Measurements from ENCODE around the gene PARD3B.
A peak's percentile ranks its signal among the peaks of the same experiment; 100 is the strongest.

PARD3B gene

DNA sequence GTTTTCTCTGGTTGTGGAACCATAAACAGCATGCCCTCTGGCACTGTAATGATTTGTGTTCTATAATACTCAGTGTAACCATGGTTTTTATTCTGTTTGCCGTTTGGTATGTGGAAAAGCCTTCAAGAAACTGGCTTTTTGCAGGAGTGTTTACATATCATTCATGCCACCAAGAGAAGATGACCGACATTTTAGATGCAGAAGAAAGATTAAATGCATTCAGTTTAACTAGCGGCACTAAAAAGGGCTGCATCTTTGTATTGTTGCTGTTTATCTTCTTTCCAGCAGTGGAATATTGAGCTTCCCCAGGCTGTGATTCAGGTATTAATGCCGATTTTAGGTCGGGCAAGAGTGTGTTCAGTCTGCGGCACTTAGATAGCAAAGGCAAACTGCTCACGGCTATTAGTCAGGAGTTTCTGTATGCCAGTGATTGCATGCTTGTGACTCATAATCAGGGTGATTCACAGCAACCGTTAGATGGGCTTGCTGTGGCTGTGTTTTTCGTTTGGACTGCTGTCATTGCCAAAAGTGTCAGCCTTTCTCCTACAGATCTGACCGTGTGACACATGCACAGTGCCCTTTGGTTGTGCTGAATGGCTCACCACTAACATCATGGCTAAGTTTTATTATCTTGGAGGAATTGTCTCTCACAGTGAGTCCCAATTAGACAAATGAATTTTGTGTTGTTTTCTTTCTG is 479.7 kb downstream of the PARD3B start:
- H3K4me3 ChIP-seq (ENCODE audit: low read length), result peak overlapping the region; percentile 5
- peak; percentile 97 for DNase-seq (ENCODE audit: low read depth)
- TF ChIP-seq, protein P1, sequence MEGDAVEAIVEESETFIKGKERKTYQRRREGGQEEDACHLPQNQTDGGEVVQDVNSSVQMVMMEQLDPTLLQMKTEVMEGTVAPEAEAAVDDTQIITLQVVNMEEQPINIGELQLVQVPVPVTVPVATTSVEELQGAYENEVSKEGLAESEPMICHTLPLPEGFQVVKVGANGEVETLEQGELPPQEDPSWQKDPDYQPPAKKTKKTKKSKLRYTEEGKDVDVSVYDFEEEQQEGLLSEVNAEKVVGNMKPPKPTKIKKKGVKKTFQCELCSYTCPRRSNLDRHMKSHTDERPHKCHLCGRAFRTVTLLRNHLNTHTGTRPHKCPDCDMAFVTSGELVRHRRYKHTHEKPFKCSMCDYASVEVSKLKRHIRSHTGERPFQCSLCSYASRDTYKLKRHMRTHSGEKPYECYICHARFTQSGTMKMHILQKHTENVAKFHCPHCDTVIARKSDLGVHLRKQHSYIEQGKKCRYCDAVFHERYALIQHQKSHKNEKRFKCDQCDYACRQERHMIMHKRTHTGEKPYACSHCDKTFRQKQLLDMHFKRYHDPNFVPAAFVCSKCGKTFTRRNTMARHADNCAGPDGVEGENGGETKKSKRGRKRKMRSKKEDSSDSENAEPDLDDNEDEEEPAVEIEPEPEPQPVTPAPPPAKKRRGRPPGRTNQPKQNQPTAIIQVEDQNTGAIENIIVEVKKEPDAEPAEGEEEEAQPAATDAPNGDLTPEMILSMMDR (conservative IDR thresholded peaks at IDR 0.05; ENCODE audit: low read depth, low read length), result no peak

DNA sequence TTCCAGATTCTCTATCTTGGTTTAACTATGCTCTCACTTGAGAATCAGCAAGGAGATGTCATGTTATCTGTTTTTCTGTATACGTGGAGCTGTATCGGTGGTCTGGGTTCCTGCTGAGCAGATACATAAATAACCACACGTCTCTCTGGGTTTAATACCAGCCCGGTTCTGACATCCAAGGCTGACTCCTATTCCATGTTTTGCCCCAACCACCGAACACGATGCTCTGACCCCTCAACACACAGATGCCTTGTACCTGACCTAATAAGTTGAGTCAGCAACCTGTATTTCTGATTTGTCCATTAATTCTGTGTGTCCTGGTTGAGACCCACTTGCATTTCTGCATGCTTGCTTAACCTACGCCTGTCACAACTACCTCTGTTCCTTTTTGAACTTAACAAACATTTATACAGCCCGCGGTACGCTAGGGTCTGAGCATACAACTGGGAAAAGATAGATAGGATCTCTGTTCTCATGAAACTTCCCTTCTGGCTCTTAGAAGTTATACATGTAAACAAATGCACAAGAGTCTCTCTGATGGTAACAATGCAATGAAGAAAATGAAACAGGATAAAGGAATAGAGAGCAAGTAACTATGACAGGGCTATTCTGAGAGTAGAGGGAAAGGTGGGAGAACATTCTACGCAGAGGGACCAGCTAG is 480.4 kb downstream of the PARD3B start:
- TF ChIP-seq, protein P1 (conservative IDR thresholded peaks at IDR 0.05; ENCODE audit: low read depth, low read length), result no peak
- no peak overlapping the region for H3K4me3 ChIP-seq (ENCODE audit: low read length)
- DNase-seq (ENCODE audit: low read depth), result no peak

DNA sequence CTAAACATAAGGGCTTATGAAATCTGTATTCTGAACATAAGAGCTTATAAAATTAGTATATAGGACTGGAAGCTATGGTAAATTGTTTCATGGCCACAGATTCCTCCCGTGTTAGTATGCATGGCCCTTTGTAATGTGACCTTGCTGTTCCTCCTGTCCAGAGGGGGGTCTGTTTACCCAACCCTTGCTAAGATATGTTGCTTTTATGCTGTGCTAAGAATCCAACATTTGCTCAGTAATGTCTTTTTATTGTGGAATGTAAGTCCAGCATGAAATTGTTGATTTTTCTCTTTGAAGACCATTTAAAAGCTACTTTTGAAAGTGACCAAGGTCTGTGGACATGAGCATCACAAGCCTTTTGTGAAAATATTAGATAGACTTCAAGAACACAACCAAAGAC is 485.4 kb downstream of the PARD3B start:
- no peak overlapping the region for H3K4me3 ChIP-seq (ENCODE audit: low read length)
- DNase-seq (ENCODE audit: low read depth), result no peak
- TF ChIP-seq, protein P1 (conservative IDR thresholded peaks at IDR 0.05; ENCODE audit: low read depth, low read length), result no peak

DNA sequence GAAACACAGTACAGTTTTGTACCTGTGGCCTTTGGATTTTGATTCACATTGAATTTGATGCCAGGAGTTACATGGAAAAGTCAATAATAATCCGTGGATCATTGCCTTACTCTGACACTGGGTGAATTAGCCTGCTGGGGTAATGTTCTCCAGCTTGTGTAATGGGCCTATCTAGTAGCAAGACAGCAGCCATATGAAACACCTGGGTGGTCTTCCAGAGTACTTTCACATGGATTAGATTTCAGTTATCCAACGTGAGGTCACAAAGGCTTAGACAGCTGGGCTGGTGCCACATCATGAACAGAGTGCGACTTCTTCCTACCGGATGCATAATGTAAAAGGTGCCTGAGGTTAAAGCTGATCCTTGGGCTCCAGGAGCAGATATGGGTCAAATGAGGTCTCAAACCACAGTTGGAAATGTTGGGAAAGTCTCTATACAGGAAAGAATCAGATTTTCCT is 486.8 kb downstream of the PARD3B start:
- DNase-seq (ENCODE audit: low read depth), result no peak
- TF ChIP-seq, protein P1 (conservative IDR thresholded peaks at IDR 0.05; ENCODE audit: low read depth, low read length), result no peak
- no peak overlapping the region for H3K4me3 ChIP-seq (ENCODE audit: low read length)

DNA sequence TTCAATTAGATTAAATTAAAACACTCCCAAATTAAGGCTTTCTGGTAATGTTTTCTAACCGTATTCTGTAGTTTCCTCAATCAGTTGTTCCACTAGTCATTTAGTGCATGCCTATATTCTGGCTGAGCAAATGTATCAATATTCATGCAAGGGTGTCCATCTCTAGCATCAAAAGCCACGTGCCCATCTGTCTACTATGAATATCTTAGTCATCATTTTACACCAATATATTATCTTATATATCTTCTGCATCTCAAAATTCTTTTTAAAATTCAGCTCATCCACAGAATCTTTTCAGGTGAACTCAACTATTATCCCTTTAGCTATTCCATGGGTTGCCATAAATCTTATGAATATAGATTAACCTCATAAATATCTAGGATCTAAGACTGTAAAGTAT is 488.2 kb downstream of the PARD3B start:
- no peak overlapping the region for H3K4me3 ChIP-seq (ENCODE audit: low read length)
- no peak for DNase-seq (ENCODE audit: low read depth)
- TF ChIP-seq, protein P1 (conservative IDR thresholded peaks at IDR 0.05; ENCODE audit: low read depth, low read length), result no peak

DNA sequence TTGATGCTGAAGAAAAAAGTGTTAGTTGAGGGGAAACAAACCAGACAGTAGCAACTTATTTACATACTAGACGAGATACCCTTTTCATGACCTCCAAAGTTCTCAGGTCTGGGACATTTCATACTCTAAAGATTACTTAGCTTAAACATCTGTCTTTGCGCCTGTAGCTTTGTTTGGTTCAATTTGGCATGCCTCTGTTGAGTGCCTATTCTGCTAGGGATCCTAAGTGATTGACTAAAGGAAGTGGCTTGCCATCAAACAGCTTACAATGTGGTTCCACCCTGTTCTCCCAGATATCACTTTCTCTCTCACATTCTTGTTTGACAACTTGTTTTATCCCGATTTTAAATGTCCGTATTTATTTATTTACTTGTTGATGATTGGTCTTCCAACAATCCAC is 488.8 kb downstream of the PARD3B start:
- H3K4me3 ChIP-seq (ENCODE audit: low read length), result no peak overlapping the region
- TF ChIP-seq, protein P1 (conservative IDR thresholded peaks at IDR 0.05; ENCODE audit: low read depth, low read length), result no peak
- DNase-seq (ENCODE audit: low read depth), result no peak

DNA sequence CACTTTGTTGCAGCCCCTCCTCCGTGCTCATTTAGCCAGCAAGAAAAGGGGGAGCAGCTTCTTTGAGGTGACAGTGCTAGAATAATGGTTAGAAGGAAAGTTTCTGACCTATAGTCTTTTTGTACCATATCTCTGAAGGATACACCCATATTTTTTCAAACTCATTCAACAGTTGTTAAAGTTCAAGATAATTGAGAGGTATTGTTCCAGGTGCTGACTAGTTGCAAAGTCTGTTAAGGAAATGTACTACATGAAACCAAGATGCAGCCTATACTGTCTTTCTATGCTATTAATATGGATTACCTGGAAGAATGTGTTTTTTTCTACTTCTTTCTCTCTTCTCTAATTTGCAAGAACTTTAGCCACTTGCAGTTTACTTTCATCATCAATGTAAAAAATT is 495.0 kb downstream of the PARD3B start:
- TF ChIP-seq, protein P1 (conservative IDR thresholded peaks at IDR 0.05; ENCODE audit: low read depth, low read length), result no peak

More for the DNA sequence above, 495.0 kb downstream of the PARD3B start:
- H3K4me3 ChIP-seq (ENCODE audit: low read length), result no peak overlapping the region
- no peak for DNase-seq (ENCODE audit: low read depth)

All from retinal pigment epithelial cell (primary cell).